ENCODE measurements around the gene PRDM8.

Gene PRDM8

DNA sequence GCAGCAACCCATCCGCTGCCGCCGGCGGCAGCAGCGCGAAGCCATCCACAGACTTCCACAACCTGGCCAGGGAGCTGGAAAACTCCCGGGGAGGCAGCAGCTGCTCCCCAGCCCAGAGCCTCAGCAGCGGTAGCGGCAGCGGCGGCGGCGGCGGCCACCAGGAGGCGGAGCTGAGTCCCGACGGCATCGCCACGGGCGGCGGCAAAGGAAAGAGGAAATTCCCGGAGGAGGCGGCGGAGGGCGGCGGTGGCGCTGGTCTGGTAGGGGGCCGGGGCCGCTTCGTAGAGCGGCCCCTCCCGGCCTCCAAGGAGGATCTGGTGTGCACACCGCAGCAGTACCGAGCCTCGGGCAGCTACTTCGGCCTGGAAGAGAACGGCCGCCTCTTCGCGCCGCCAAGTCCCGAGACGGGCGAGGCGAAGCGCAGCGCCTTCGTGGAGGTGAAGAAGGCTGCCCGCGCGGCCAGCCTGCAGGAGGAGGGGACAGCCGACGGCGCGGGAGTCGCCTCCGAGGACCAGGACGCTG lies 4.9 kb downstream of the PRDM8 start:
- DNase-seq = peak; percentile 63 to 77

- DNase-seq = peak; percentile 44 to 54
These were observed 5.6 kb downstream of the PRDM8 start for GRCh38 chr4:80202741-80203553.

DNA sequence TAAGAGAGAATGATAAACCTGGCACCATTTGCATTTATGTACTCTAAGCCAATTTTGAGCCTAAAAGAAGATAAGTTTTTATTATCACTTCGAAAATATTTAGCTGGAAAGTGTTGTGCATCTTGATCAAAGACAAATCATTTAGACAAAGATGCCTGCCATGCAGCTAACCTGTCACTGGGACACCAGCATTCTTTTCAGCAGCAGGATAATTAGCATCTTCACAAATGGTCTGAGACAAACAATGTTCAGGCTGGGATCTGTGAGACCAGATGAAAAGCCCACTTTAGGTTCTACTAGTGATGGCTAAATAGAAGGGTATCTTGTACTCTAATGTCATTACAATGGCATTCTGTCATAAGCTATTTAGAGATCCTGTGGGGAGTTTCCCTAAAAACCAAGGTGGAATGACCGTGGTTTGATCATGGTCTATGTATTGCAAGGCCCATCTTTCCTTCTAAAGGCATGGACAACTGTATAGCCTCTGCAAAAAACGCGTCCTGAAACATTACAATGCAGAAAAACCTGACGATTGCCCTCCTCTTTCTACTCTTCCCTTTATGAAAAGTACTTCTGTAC lies 7.2 kb downstream of the PRDM8 start:
- no peak for DNase-seq

GRCh38 chr4:80206111-80206510 lies 8.8 kb downstream of the PRDM8 start:
- no peak for DNase-seq

DNA sequence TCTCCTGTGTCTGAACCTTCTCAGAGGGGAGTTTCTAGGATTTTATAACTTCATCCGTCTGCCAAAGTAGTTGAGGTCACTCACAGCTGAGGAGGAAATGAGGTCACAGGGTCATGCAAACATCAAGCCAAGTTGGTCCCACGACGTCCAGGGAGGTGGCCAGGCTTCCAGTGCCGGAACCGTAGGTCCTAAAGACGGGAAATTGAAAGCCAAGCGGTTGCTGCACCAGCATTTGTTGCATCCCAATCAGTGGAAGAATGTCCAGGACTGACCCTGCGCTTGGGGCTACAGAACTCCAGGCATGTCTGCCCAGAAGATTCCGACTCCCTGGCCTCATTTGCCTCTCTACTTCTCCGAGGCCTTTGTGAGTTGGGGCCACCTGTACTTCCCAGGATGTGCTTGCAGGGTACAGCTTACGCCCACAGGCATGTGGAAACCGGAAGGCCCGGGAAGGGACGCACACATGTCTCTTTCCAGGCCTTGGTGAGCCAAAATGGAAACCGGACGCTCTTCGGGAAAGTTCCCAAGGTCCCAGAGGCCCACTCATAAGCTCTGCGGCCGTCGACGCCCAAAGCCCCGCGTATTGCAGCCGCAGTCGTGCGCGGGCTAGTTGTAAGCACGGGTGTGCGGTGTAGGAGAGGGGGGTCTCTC lies 9.3 kb downstream of the PRDM8 start:
- no peak for DNase-seq

GRCh38 chr4:80207172-80207583 lies 9.9 kb downstream of the PRDM8 start:
- no peak for DNase-seq

DNA sequence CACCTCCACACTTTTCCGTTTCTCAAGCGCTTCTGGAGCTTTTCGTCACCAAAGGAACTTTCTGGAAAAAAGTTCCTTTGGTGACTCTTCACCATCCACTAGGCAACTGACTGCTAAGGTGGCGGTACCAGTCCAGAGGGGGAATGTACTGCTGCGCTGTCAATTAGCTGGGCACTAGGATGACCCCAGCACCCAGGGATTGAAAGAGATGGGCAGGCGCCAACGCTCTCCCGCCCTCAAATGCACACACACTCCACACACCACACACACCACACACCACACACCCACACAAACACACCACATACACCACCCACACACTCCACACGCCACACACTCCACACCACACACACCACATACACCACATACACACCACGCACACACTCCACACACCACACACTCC lies 10.4 kb downstream of the PRDM8 start:
- DNase-seq = no peak

DNA sequence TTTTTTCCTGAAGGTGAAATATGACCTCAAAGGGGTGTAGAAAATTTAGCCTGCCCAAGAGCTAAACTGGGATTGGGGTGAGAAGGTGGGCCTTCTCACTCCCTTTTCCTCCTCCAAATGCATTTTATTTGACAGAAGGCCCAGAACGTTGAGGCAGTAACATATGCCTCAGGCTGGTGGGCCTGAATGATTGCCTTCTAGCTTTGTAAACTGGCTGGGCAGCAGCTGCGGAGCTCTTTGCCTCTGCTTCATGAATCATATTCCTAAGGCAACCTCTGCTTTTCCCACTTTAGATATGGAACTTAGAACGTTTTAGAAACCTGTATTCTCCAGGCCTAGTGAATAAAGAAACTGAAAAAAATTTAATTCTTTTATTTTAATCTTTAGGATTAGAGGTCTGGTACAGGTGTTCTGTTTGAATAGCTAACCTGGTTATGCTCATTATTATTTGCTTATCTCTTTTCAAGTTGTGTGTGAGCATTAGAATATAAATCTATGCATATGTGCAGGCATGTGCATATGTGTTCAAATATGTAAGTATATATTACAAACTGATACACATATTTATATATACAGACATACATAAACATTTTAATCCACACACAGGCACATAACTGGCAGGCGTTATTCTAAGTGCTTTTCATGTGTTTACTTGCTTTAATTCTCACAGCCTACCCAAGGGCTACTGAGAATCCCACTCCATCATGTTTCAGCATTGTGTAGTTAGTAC lies 11.5 kb downstream of the PRDM8 start:
- no peak for DNase-seq

GRCh38 chr4:80209340-80209701 lies 12.0 kb downstream of the PRDM8 start:
- DNase-seq = no peak

DNA sequence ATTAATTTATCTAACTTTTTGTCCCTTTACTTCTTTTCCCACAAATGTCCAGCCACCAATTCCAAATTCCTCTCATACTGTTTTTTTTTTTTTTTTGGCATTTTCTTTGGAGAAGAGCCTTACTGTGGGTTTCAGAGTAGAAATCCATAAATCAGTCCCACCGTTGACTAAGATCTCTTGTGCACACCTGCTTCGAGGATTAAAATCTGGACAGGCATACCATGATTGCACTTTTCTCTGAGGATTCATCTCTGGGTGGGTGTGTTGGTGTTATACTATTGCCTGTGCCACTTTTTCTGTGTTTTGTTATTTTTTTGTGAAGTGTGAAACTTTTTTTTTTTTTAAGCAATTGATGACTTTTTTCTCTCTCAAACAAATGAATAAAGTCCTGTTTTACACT lies 13.2 kb downstream of the PRDM8 start:
- DNase-seq = no peak

- DNase-seq = no peak
These were observed 16.0 kb downstream of the PRDM8 start for GRCh38 chr4:80213117-80213815.

- DNase-seq = peak; percentile 82 to 86
These were observed 18.2 kb downstream of the PRDM8 start for GRCh38 chr4:80215449-80216052.

DNA sequence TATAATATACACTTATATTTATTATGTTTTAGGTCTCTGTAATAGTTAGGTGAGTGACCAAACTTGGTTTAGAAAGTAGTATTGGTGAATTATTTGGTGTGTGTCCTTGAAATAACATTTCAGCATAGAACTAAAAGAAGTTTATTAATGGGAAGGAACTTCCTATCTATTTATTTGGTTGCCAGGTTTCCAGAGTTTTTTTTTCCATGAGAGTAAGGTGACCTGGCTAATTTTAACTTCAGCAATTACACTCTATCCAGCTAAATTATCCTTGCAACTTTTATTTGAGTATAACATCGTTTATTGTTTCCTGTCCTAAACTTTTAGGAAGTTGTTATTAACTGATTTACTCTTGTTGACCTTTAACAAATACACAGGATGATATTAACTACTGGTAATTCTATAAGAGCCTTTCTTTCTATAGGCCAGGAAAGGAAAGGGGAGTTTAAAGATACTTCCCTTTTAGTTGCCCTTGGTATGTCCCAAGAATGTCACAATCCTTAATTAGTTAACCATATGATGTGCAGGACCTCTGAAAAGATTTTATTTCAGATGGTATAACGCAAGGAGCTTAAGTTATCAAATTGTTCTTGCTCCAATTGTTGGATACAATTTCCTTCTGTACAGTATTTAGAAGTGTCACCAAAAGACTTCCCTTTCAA lies 18.9 kb downstream of the PRDM8 start:
- DNase-seq = peak; percentile 46 to 58

DNA sequence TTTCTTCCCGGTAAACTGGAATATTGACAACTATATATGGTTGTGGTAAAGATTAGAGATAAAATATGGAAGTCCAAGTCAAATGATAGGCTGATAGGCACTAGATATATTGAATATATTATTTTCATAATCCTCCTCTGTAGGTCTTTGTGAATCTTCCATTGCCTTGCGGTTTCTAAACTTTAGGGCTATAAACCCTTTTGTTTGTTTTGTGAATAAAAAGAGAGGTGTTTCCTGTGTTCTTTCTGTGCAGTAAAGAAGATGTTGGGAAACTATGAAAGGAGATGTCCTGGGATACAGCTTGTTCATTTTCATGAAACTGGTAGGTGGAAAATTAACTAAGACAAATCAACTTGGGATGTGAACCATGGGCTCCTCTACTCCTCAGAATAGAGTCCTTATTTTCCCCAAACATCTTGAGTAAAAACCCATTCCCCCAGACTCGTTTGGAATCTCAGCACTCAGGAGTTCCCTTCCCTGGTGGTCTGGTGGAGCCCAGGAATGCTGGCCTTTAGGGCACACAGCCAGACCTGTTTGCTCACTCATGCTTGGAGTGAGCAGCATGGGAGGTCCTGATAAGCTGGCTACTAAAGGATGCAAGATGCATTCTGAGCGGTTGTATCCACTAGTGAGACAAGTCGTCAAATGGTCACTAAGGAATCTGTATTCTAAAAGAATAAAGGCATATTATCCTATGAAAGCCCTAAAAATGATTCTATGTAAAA lies 22.2 kb downstream of the PRDM8 start:
- no peak for DNase-seq

GRCh38 chr4:80220711-80221110 lies 23.4 kb downstream of the PRDM8 start:
- no peak for DNase-seq

DNA sequence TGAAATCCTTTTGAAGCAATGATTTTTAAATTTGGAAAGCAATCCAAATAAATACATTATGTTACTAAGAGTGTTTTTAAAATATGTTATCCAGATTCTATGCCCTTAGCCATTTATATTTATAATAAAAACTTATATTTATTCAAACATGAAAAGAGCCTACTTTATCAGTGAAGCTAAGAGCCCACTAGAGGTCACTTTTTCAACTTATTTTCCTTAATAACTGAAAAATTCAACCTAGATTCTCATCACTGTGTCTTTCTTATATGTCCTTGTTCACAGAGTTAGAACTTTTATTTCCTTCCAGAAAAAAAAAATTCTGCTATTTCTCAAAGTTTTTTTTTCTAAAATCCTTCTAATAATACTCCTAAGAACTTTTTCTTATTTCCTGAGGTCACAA lies 23.9 kb downstream of the PRDM8 start:
- peak; percentile 80 to 81 for DNase-seq

- no peak for DNase-seq
These were observed 28.3 kb downstream of the PRDM8 start for GRCh38 chr4:80225595-80225994.

DNA sequence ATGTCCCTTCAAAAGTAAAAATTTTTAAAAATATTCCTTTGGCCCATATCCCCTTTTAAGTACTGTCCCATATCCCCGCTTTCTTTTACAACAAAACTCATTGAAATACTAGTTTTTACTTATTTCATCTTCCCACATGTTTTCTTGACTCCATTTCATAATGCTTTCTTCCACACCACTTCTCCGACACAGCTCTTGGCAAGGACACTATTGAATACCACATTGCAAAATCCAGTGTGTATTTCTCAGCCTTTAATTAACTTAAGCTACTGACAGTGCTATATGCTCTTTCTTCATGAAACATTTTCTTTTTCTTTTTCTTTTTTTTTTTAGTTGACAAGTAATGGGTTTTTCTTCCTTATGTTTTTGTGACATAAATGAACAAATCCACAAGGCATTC lies 28.8 kb downstream of the PRDM8 start:
- DNase-seq = peak in 1 of 2 experiments; percentile 6

DNA sequence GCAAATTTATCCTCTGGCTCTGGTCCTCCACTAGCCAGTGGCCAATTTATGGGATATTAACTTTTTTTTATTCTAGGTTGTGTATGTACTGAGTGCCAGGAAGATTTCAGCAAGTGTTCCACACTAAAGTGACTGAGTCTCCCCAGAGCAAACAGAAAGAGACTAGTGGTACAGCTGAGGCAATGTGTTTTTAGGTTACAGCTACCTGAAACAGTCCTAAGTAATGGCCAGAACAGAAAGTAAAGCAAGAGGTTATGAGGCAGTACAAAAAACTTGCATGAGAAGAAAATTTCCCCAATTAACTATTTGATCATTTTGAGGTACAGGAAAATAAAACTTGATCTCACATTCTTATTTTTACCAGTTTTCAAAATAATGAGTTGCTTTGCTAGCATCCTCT lies 31.2 kb downstream of the PRDM8 start:
- DNase-seq = no peak

- DNase-seq = no peak
These were observed 31.8 kb downstream of the PRDM8 start for GRCh38 chr4:80229128-80229527.

DNA sequence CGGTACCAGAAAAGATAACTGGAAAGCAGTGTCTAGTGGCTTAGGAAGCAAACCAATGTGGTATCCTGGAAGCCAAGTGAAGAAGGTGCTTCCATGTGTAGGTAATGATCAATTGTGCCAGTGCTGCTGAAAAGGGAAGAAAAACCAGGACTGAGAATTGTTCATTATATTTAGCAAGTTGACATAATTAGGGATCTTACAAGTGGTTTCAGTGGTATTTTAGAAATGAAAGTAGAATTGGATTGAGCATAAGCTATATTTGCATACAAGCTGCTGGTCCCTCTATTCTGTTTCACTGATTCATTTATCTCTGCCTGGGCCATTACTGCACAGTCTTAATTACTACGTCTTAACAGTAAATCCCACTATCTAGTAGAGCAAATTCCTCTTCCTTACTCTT lies 32.3 kb downstream of the PRDM8 start:
- DNase-seq = no peak

Measured in Kasumi-1 (cell line).